CD4-positive, alpha-beta T cell treated with Interleukin-17A for 4 hours (primary cell): ENCODE results near the gene ARF3.

Source experiments
- DNase-seq: peaks from one replicate; pipeline ENCODE4 v3.0.0-alpha.2; 2020; ENCODE audit warnings: mixed read lengths

The ARF3 gene

DNA sequence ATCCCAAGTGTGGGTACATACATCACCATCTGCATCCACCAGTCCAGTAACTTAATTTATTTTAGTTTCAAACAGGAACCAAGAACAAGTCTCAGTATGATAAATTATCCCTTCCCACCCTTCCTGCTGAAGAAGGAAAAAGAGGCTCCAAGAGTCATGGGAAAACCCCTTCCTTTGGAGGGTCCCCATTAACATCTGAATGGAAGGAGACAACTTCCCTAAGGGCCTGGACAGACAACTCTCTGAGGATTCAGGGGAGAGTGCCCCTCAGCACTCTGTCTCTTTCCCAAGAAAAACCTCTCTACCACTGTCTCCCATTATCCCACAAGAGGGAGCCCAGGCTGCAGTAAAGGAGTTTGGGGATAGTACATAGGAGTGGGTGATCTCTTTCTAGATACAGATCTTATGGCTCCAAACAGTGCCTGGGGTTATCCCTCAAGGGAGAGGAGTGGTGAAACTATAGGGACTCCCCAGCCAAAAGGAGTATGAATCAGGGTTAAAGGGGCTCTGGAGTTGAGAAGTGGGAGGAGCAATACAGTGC lies 8.1 kb upstream of the ARF3 start:
- no peak for DNase-seq

DNA sequence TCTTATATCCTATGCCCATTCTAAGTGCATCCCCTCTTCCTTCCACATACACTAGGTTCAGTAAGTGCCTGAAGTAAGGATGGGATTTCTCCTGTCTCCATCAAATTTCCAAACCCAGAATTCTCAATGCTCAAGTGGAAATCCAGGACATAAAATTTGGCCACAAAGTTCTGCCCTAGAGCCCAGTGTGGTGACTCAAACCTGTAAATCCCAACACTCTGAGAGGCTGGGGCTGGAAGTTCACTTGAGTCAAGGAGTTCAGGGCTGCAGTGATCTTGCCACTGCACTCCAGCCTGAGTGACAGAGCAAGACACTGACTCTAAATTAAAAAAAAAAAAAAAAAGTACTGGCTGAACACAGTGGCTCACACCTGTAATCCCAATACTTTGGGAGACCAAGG lies 4.5 kb upstream of the ARF3 start:
- no peak for DNase-seq

DNA sequence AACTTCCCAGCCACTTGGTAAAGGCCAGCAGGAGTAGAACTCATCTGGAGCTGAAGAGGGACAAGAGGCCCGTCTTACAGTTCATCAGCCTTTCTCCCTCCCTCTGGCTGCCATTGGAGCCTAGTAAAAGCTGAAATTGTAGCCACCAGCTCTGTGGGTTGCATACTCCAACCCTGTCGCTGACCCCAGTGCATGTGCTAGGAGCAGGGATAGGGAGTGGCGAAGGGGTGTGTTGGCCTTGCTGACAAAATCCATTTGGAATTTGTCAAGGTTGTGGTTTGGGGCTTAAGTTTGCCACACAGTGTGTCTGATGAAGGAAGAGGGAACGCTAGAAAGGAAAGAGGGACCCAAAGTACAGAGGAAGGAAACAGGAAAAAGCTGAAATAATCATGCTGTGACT lies 4.0 kb upstream of the ARF3 start:
- DNase-seq = no peak

DNA sequence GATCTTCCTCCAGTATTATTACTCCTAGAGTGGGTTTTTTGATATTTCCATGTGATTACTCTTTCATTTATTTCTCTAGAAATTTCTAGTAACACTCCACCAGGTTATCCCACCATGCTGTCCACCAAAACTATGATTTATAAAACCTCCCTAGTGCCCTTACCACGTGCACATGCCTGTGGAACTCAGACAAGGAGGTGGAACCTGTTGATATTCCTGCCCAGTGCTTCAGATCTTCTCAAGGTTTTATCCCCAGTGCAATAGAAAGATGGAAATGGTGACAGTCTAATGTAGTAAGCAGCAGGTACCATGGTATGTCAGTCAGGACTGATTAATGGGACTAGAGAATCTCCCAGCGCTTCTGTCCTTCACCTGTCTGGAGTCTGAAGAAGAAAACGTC lies 3.5 kb upstream of the ARF3 start:
- DNase-seq = no peak

DNA sequence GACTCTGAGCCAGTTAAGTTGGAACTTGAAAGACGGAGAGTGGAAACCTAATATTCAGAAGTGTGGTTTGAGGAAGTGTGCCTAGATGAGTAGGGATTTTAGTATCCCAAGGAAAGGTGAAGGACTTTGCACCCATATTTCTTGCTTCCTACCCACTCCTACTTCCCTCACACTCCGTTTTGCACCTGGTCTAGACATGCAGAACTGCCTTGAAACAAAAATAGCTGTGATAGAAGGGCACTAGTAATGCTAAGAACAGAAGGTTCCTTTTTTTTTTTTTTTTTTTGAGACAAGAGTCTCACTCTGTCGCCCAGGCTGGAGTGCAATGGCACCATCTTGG lies 732 bp upstream of the ARF3 start:
- DNase-seq = no peak

DNA sequence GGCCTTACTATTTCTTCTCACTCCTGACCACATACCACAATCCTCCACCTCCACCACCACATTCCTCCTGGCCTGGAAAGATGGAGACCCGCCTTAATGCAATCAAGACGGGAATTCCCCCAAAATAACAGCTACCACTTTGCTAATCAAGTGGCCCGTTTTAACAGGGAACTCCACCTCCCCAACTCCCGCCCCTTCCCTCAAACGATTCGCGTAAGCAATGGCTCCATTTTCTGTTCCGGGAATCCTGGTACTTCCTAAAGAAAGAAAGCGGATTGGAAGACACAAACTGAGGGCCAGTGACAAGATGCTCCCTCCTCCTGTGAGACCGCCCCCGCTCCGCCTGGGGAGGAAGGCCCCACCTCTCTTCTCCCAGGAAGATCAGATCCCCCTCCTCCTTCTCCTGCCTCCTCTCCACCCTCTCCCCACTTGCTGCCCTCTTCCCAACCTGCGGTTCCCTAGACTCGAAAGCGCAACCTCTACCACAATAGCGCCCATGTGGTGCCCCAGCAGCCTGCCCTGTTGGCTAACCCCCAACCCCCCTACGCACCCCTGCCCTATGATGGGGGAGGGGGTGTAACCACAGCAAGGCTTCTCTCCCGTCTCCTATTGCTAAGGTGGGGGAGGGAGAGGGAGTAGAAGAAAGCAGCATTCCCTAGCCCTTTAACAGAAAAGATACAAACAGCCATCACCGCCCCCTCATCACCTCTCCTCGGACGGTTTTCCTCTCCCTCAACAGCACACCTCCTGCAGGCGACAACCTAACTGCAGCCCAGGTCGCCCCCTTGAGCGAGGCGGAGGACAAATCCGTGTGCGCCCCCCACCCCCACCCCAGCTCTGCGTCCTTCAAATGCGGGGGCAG lies 777 bp downstream of the ARF3 start:
- DNase-seq = peak; percentile 23

DNA sequence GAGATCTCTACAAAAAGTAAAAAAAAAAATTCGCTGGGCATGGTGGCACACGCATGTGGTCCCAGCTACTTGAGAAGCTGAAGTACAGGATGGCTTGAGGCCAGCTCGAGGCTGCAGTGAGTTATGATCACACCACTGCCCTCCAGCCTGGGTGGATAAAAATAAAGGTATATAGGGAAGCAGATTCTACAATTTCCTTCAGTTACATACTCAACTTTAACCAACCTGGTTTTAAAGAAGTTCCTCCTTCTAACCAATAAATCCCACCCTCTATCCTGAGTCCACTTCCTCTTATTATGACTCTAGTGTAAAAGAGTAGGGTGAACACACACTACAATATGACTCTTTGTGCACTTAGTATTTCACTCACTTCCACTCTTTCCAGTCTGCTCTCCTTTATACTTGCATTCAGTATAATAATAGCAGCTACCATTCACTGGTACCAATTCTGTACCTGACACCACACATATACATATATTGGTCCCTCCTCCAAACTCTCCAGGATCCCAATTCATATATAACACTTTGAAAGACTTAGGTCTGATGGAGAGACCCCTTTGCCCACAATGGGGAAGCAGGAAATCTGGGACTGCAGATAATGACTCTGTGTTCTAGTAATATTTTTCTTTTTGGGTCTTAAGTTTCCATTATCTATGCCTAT lies 2.3 kb downstream of the ARF3 start:
- DNase-seq = no peak

DNA sequence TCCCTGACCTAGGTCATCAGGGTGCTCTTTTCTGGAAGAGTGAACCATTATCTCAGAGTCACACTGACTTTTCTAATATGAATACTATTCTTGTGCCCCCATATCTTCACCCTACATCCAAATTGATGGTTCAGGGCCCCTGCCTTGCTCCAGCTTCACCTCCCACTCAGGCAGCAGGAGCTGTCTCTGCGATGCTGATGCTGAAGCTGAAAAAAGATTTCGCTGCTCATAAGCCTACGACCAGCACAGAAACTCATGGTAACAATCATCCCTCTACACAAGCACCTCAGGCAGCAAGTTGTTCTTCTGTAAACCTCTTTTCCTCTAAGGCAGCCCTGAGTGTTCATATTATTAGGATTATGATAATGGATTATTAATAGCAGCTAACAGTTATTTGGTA lies 3.2 kb downstream of the ARF3 start:
- no peak for DNase-seq

DNA sequence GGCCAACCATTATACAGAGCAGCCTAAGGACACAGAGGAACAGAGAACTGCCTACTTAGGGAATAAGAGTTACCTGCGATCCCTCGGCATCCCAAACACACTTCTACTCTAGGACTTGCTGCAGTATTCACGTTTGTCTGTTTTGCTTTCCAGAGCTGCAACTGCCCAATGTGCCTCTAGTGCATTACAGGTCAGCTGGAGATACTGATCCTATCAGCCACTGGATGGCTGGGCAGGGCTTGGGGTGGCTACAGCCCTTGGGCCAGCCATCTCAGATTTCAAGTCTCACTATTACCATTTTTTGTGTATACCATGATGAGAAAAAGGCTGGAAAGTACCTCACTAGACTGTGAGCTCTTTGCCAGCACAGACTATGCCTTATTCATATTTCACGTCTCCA lies 4.6 kb downstream of the ARF3 start:
- DNase-seq = no peak

DNA sequence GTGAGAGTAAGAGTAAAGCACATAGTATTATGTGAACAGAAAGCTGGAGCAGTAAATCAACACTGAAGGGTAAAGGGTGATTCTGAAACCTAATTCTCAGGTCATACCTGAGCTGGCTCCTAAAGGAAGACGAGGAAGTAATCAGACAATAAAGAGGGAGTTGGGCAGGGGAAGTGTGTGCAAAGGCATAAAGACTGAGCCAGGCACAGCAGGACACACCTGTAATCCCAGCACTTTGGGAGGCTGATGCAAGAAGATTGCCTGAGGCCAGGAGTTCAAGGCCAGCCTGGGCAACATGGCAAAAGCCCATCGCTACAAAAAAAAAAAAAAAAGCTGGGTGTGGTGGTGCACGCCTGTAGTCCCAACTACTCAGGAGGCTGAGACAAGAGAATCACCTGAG lies 9.6 kb downstream of the ARF3 start:
- no peak for DNase-seq

DNA sequence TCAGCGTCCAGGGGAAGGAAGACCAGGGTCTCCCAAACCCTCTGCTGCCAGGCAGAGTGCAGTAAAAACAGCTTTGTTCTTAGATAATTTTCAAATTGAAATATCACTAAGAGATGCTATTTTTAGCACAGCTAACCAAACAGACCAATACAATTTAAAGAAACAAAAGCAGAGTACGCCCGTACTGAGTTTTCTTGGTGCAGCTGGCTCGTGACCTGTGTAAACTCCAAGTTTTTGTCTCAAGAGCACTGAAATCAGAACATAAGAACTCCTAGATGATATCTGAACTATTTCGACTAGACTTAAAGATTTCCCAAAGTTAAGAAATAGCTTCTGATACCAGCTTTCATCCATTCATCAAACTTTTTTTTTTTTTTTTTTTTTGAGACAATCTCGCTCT lies 10.3 kb downstream of the ARF3 start:
- DNase-seq = no peak

DNA sequence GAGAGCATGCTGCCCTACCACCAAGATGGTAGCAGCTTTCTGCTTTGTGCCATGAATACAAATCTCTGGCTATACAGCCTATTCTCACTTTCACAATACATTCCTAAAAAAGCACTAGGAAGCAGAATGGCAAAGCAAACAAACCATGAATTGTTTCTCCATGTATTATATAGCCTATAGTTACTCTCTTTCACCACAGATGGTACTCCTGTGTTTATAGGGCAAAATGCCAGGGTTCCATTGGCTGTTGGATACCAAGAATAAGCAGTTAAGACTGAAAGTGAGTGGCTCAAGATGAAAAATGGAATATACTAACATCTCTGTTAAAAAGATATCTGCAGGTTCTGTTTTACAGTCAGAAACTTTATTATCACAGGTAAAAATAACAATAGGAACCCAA lies 11.1 kb downstream of the ARF3 start:
- no peak for DNase-seq

DNA sequence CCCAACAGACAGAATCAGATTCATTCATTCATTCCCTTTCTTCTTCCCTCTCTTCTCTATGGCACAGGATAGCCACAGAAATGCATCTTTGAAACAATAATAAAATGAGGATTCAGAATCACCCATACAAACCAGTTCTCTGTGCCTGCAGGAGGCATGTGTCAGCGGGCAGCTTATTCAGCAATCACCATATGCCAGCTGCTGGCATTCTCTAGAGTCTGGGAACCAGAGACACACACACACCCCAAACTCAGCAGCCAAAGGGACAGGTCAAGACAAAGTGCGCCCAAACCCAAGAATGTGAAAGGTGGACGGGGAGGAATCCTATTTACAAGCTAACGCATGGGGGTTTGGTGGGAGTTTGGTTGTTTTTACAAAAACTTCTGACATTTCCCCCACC lies 14.1 kb downstream of the ARF3 start:
- DNase-seq = no peak

DNA sequence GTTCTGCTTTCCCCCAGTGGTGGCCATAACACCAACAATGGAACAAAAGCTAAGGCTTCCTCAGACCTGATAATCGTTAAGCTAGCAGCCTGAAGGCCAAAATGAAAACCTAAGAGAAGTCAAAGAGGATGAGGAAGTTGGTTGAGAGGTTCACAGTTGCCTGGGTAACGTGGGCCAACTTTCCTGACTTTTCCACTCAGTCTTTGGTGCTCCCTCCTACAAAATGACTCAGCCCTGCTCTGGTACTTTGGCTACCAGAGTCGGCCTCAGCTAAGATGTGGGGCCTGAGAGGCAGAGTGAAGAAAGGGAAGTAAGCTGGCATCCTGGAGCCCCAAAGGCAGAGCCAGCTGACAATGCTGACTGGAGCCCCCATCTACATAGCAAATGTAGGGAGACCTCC lies 17.1 kb downstream of the ARF3 start:
- no peak for DNase-seq

DNA sequence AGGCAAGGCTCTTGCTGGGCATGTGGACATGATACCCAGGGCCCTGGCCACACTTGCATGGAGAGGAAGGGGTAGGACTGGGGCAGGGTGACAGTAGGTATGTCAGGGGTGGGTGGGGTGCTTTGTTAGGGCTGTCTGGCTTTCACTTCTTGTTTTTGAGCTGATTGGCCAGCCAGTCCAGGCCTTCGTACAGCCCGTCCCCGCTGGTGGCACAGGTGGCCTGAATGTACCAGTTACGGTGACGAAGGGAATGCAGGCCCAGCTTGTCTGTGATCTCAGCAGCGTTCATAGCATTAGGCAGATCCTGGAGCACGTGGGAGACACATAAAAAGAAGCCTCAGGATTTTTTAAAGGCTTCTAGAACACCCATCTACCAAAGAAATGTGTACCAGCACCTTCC lies 18.5 kb downstream of the ARF3 start:
- no peak for DNase-seq

DNA sequence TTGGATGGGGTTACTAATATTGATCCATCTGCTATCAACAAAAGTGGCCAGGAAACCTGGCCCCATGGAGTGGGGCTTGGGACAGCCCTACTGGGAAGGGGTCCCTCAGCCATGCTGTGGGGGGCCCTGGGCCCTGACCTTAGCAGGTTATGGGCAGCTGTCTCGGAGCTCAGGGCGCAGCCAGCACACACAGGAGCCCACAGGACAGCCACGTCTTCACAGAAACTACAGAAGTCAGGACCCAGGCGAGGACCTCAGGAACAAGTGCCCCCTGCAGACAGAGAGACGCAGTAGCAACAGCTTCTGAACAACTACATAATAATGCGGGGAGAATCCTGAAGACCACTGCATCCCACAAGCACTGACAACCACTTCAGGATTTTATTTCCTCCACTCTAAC lies 20.1 kb downstream of the ARF3 start:
- no peak for DNase-seq

DNA sequence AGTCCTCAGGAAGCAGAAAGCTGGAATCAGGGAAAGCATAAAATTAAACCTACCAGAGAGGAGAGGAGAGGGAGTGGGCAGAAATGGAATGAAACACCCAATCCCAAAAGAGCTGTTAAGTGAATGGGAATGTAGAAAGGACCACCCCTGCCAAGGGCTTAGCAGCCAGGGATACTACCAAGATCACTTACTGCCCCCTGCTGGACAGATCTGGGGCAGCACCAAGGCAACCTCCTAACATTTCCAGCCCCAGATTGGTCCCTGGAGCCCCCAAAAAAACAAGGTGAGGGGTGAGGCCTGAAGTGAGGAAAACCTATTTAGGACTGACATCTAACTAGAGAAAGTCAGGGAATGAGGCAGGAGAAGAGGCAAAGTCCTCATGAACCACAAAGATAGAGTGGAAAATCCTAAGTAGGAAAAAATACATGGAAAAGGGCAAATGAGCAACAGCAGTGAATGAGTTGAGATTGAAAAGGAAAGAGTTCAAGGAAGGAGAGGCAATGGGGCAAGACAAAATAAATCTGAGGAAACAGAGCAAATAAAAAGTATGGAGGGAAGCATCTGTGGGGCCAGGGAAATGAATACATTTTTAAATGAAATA lies 20.8 kb downstream of the ARF3 start:
- DNase-seq = peak; percentile 89

DNA sequence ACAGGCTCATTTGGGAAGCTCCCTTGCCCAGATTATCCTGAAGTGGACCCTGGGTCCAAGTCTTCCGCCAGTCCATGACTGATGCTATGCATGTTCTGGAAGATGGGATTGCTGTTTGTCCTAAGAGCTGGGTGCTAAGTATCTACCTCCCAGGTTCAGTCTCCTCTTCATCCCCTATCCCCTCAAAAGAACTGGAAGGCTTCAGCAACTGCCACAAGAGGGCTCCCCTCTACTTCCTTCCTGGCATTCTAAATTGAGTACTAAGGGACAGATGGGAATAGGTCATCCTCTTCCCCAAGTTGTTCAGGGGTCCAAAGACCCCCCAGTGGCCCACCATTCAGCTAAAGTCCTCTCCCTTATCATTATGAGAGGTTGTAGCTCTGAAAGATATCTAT lies 23.0 kb downstream of the ARF3 start:
- peak; percentile 27 for DNase-seq

DNA sequence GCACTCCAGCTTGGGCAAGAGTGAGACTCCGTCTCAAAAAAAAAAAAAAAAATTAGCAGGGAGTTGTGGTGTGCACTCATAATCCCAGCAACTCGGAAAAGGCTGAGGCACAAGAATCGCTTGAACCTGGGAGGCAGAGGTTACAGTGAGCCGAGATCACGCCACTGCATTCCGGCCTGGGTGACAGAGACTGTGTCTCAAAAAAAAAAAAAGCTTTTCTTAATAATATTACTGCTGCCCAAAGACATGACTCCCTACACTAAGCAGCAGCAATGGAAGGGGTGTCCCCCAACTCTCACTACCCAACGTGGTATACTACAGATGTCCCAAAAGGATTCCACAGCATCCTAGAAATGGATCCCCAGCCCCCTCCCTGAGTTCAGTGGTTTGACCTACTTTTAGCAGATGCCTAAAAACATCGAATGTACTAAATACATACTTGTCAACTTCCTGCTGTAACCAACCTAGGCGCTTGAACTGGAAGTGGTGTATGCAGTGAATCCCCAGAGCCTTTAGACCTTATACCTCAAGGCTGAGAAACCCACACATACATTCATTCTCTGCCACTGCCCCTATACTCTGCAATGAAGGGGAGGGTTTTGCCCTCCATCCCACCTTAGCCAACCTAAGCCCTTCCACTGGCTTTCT lies 23.5 kb downstream of the ARF3 start:
- DNase-seq = peak; percentile 34

DNA sequence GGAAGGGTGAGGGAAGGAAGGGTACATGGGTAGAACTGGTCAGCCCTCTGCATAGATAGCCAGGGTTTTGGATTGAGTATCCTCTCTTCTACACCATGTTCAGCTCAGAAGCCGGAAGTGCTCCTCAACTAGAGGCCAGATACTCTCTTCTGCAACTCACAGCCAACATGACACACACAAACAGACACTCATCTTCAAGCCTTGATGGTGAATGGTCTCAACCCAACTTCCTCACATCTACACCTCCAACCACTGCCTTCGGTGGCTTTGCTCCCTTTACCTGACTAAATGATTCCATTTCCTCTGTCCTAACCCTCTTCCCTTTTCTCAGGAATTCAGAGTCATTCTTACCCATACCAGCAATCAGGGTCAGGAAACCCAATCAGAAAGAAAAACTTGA lies 24.4 kb downstream of the ARF3 start:
- no peak for DNase-seq

DNA sequence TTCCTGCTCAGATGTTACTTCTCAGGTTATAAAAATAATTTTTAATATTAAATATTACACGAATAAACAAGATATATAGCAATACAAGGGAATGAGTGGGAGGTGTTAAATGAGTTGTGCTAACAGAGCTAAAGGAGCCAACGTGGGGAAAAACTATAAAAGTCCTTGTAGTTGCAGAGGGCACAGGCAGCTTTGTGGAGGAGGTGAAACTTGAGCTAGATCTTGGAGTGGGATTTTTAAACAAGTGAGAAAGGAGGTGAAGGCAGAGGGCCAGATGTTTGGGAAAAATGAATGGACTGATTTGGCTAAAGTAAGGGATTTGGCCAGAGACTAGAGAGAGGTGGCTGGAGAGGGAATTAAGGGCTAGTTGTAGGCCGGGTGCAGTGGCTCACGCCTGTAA lies 26.8 kb downstream of the ARF3 start:
- no peak for DNase-seq

DNA sequence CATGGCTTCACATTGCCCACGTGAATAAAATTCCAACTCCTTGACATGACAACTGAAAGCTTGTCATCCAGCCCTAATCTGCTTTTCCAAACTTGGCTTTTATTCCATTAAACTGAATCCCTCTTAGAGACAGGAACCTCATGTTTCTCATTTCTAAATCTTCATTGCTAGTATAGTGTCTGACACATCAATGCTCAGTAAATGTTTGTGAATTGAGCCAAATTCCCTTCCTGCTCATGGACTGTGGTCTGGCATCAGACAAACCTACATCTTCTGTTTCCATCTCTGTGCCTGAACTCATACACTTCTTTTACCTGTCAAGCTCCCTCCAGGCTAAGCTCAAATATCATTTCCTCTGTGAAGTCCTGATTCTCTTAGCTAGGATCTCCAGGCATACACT lies 27.7 kb downstream of the ARF3 start:
- no peak for DNase-seq

DNA sequence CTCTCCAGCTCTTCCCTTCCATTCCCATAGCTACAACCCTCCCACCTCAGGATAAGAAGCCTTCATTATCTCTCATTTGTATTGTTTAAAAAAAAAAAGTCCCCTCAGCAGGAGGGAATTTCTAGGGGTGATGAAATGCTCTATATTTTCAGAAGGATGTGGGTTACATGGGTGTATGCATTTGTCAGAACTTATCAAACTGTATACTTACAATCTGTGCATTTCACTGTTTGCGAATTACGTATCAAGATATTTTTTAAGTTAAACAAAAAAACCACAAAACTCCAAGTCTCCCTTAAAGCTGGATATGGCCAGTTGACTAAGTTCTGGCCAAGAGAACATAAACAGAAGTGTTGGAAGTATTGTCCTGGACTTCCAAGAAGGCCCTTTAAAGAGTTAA lies 30.0 kb downstream of the ARF3 start:
- DNase-seq = no peak
